H1 (cell line): ENCODE data around the gene PPP1R13B. TPM values are rescaled to one million over a fixed set of nuclear protein-coding genes. Genes with fewer than 3 reads are reported as not detected.
A peak's percentile ranks its signal among the peaks of the same experiment; 100 is the strongest.

Experiments
- CTCF ChIA-PET: fragments of 300-600 bp; sonication (Branson Sonifier 250); formaldehyde crosslinking; loops from one replicate; lab custom pipeline; 2021; ENCODE audit not compliant: partially characterized antibody; lab: Charles Lee
- POLR2A ChIA-PET: fragments of 300-600 bp; sonication (Branson Sonifier 250); formaldehyde crosslinking; loops from one replicate; lab custom pipeline; 2021; ENCODE audit warnings: inconsistent platforms; ENCODE audit not compliant: partially characterized antibody; lab: Charles Lee
- DNase-seq, 2 experiments: peaks; one replicate each; pipeline versions ENCODE4 v3.0.0 to v3.0.0-alpha.2; 2010 to 2022; ENCODE audit warnings: low spot score in 2 of 2, low read depth in 1 of 2, mixed read lengths in 1 of 2
- FAIRE-seq: peaks from 2 replicates; lab custom pipeline; 2011; peaks lifted over from hg19 to GRCh38; lab: Jason Lieb, UNC
- H2AFZ ChIP-seq: 2 replicates; pipeline ENCODE4 v1.8.1; 2012; ENCODE audit warnings: low read length, inconsistent platforms
- H2AK5ac ChIP-seq: 2 replicates; pipeline ENCODE4 v1.6.1; 2013; ENCODE audit warnings: low read depth, low read length
- H2BK120ac ChIP-seq: replicated peaks from 2 replicates; pipeline ENCODE3; 2013; ENCODE audit warnings: low read depth, low read length, inconsistent platforms
- H2BK12ac ChIP-seq: 2 replicates; pipeline ENCODE4 v1.6.1; 2013; ENCODE audit warnings: low read depth, low read length
- H2BK15ac ChIP-seq: 2 replicates; pipeline ENCODE4 v1.6.1; 2013; ENCODE audit warnings: low read length
- H2BK20ac ChIP-seq: 2 replicates; pipeline ENCODE4 v1.6.1; 2013; ENCODE audit warnings: low read length
- H2BK5ac ChIP-seq: 2 replicates; pipeline ENCODE4 v1.6.1; 2013; ENCODE audit warnings: low read depth, low read length
- H3K14ac ChIP-seq: 2 replicates; pipeline ENCODE4 v1.6.1; 2013; ENCODE audit warnings: inconsistent platforms; ENCODE audit not compliant: insufficient read length
- H3K18ac ChIP-seq: 2 replicates; pipeline ENCODE4 v1.6.1; 2013; ENCODE audit warnings: low read length; ENCODE audit errors: extremely low read depth
- H3K23ac ChIP-seq: 2 replicates; pipeline ENCODE4 v1.6.1; 2013; ENCODE audit warnings: inconsistent platforms; ENCODE audit not compliant: insufficient read length
- H3K23me2 ChIP-seq: 2 replicates; pipeline ENCODE4 v1.6.1; 2013; ENCODE audit warnings: low read depth, low read length
- H3K27ac ChIP-seq: 2 replicates; pipeline ENCODE4 v1.6.1; 2011; ENCODE audit warnings: low read depth, low read length, inconsistent platforms
- H3K27me3 ChIP-seq, 4 experiments: replicated peaks in 1 of 4; 1 replicate in 1 of 4; 2 replicates in 3 of 4; pipeline versions ENCODE4 v1.6.1 to v1.8.1; 2011 to 2013; ENCODE audit warnings: low read length in 3 of 4, mild to moderate bottlenecking in 3 of 4, inconsistent platforms in 2 of 4, mixed read lengths in 2 of 4, moderate library complexity in 1 of 4; ENCODE audit not compliant: control insufficient read depth in 3 of 4, insufficient read depth in 3 of 4; ENCODE audit errors: extremely low read depth in 1 of 4
- H3K36me3 ChIP-seq, 4 experiments: 2 replicates each; pipeline versions ENCODE4 v1.6.1 to v1.8.1; 2011 to 2013; ENCODE audit warnings: mild to moderate bottlenecking in 4 of 4, low read length in 3 of 4, moderate library complexity in 2 of 4, control low read depth in 1 of 4, inconsistent platforms in 1 of 4; ENCODE audit not compliant: insufficient read depth in 4 of 4, control insufficient read depth in 2 of 4
- H3K4ac ChIP-seq: replicated peaks from 2 replicates; pipeline ENCODE3; 2013; ENCODE audit warnings: low read length, low read depth, mixed read lengths, inconsistent platforms; ENCODE audit not compliant: insufficient read length
- H3K4me1 ChIP-seq, 4 experiments: replicated peaks in 1 of 4; 1 replicate in 1 of 4; 2 replicates in 3 of 4; pipeline versions ENCODE4 v1.6.1 to v1.8.1; 2011 to 2013; ENCODE audit warnings: low read length in 3 of 4, inconsistent platforms in 2 of 4, mixed read lengths in 1 of 4; ENCODE audit not compliant: insufficient read depth in 4 of 4, control insufficient read depth in 3 of 4
- H3K4me2 ChIP-seq, 2 experiments: 2 replicates each; pipeline versions ENCODE4 v1.6.1 to v1.8.1; 2011 to 2013; ENCODE audit warnings: low read depth in 2 of 2, low read length in 2 of 2, control low read depth in 1 of 2, inconsistent platforms in 1 of 2, mild to moderate bottlenecking in 1 of 2; ENCODE audit not compliant: insufficient read depth in 1 of 2
- H3K4me3 ChIP-seq, 4 experiments: fragments of 200-600, 300-600 bp in 1 of 4; sonication (generic), shearing (Covaris generic), sonication (Bioruptor Twin) in 1 of 4; 2 replicates each; pipeline versions ENCODE4 v1.5.1 to v1.8.1; 2011 to 2016; ENCODE audit warnings: low read length in 4 of 4, low read depth in 3 of 4, control low read depth in 2 of 4, inconsistent platforms in 2 of 4, mild to moderate bottlenecking in 2 of 4, mixed read lengths in 1 of 4, moderate library complexity in 1 of 4; ENCODE audit not compliant: insufficient read depth in 2 of 4; ENCODE audit errors: extremely low read depth in 1 of 4
- H3K56ac ChIP-seq: replicated peaks from 2 replicates; pipeline ENCODE3; 2013; ENCODE audit warnings: low read depth, mild to moderate bottlenecking, mixed read lengths, low read length, inconsistent platforms; ENCODE audit not compliant: insufficient read length
- H3K79me1 ChIP-seq: 2 replicates; pipeline ENCODE4 v1.6.1; 2013; ENCODE audit warnings: low read depth, low read length, control low read depth
- H3K79me2 ChIP-seq, 2 experiments: 2 replicates each; pipeline versions ENCODE4 v1.6.1 to v1.8.1; 2012 to 2013; ENCODE audit warnings: low read length in 2 of 2, mild to moderate bottlenecking in 2 of 2, inconsistent platforms in 1 of 2; ENCODE audit not compliant: insufficient read depth in 2 of 2, control insufficient read depth in 1 of 2
- H3K9ac ChIP-seq, 4 experiments: replicated peaks in 1 of 4; 1 replicate in 1 of 4; 2 replicates in 3 of 4; pipeline versions ENCODE4 v1.6.1 to v1.8.1; 2011 to 2013; ENCODE audit warnings: low read depth in 3 of 4, low read length in 3 of 4, control low read depth in 2 of 4, mild to moderate bottlenecking in 2 of 4, moderate library complexity in 2 of 4, inconsistent platforms in 1 of 4; ENCODE audit errors: extremely low read depth in 1 of 4
- H3K9me3 ChIP-seq, 2 experiments: 2 replicates each; pipeline versions ENCODE4 v1.6.1 to v1.8.1; 2012 to 2013; ENCODE audit warnings: mild to moderate bottlenecking in 2 of 2, moderate library complexity in 2 of 2, control low read depth in 1 of 2, inconsistent platforms in 1 of 2, low read depth in 1 of 2, low read length in 1 of 2, mixed read lengths in 1 of 2; ENCODE audit not compliant: insufficient read depth in 2 of 2
- H4K20me1 ChIP-seq, 2 experiments: replicated peaks in 1 of 2; 2 replicates each; pipeline versions ENCODE3 to v1.8.1; 2011 to 2013; ENCODE audit warnings: inconsistent platforms in 2 of 2, low read length in 2 of 2, mild to moderate bottlenecking in 1 of 2; ENCODE audit not compliant: insufficient read depth in 2 of 2, control insufficient read depth in 1 of 2
- H4K5ac ChIP-seq: 2 replicates; pipeline ENCODE4 v1.6.1; 2013; ENCODE audit warnings: low read length, low read depth, mixed read lengths, inconsistent platforms; ENCODE audit not compliant: insufficient read length
- H4K8ac ChIP-seq: 2 replicates; pipeline ENCODE4 v1.8.0; 2013; ENCODE audit warnings: mild to moderate bottlenecking, moderate library complexity, low read length, inconsistent platforms; ENCODE audit not compliant: insufficient read depth; ENCODE audit errors: extremely low read depth
- H4K91ac ChIP-seq: replicated peaks from 2 replicates; pipeline ENCODE3; 2013; ENCODE audit warnings: low read length, mixed read lengths, inconsistent platforms; ENCODE audit not compliant: insufficient read length
- WGBS, 2 experiments: shearing (Covaris generic) in 1 of 2; methylation state at CpG; one replicate each; pipeline versions ENCODE4 v1.1.6 to v1.1.7; 2013 to 2015; ENCODE audit warnings: low lambda C conversion rate in 2 of 2, mixed read lengths in 2 of 2, inconsistent platforms in 1 of 2, low coverage in 1 of 2, missing lambda C conversion rate in 1 of 2; ENCODE audit not compliant: insufficient replicate concordance in 2 of 2, insufficient coverage in 1 of 2, insufficient read length in 1 of 2; ENCODE audit errors: extremely low coverage in 1 of 2, missing lambda C conversion rate in 1 of 2; 5-methylcytosine and 5-hydroxymethylcytosine counted together
- polyA plus RNA-seq, 7 experiments: library from polyadenylated mRNA; depleted of rRNA in 3 of 7; stranded (reverse) in 5 of 7; unstranded in 2 of 7; fragments of >200 nt in 5 of 7; fragments of 200-250 nt in 2 of 7; gene quantifications; 1 replicate in 5 of 7; 2 replicates in 1 of 7; 4 replicates in 1 of 7; pipeline versions ENCODE4 v1.2.1 to v1.2.3, GENCODE V29; 2011 to 2013; ENCODE audit warnings: missing spikeins in 2 of 7, mixed read lengths in 2 of 7
- total RNA-seq: library from RNA; stranded (reverse); fragmentation: NEBNext Ultra II Directional; extraction: Animal tissue kit (Norgen Biotek cat#: 25700); gene quantifications from 2 replicates; pipeline ENCODE4 v1.2.1, GENCODE V29; 2021

The PPP1R13B gene
- total and polyA plus RNA-seq, 2 of the 8 experiments (the other 6 are each of a cell fraction or from before 2014, with no cell fraction given) = 2.6 to 8.9 TPM

DNA sequence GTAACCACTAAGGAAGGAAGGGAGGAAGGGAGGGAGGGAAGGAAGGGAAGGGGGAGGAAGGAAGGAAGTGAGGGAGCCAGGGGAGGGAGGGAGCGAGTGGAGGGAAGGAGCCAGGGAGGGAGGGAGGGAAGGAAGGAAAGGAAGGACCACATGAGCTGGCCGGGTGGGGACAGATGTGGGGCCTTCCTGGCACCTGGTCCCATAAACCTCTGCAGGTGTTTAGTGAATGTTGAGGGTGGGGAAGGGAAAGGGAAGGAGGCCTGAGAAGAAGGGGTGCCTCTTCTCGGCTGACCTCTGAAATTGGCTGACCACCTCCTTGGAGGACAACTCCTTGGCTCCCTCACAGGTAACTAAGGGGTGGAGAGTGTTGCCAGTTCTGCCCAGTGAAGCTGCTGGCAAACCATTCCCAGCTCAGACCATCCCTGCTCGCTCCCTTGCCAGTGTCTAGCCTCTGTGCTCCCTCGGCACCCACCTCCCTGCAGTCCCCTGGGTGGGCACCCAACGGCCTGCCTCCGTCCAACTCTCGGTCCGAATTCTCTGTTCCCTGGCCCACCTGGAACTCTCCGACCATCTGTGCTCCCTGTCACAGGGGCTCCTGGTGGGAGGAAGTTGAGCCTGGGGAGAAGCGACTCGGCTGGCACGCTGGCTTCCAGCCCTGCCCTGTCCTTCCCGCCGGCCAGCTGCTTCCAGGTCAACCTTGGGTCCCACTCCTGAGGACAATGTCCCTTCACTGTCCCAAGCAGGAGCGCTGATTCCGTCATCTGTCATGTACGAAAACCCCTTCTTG lies 12.2 kb upstream of the PPP1R13B start:
- H4K5ac ChIP-seq = no peak overlapping the region
- H3K9ac ChIP-seq = no peak overlapping the region
- no peak overlapping the region for H2BK120ac ChIP-seq
- H2BK5ac ChIP-seq = no peak overlapping the region
- H3K27ac ChIP-seq = no peak overlapping the region
- no peak for DNase-seq
- no peak overlapping the region; the same call in 1 of the 2 replicates for H3K18ac ChIP-seq
- no peak overlapping the region for H3K4ac ChIP-seq
- no peak overlapping the region for H4K91ac ChIP-seq
- H2BK20ac ChIP-seq = 0 out of 2 replicates have a peak overlapping the region, but pooled peaks have one; percentile 48
- H2BK12ac ChIP-seq = peak overlapping the region; percentile 85; the same call in 1 of the 2 replicates
- CTCF ChIA-PET = interaction anchor here (1.1 to 1.4 kb wide), 3 partner anchors 13 to 51 kb away, joined by 3 to 5 read pairs (median 3); no protein-coding TSS in a partner anchor
- H3K4me3 ChIP-seq = no peak overlapping the region
- H4K20me1 ChIP-seq = no peaks in the 10 kb centered on the region
- H3K23ac ChIP-seq = no peak overlapping the region
- no peaks in the 10 kb centered on the region for H3K36me3 ChIP-seq
- peak overlapping the region; percentile 72 for H2BK15ac ChIP-seq
- H3K4me1 ChIP-seq = peaks cover 0 to 25% (median 21%) of the 10 kb centered on the region in 4 experiments; a peak in 6 of 7 replicates
- H3K9me3 ChIP-seq = no peaks in the 10 kb centered on the region
- H4K8ac ChIP-seq = no peak overlapping the region
- no peak for FAIRE-seq
- H3K79me1 ChIP-seq = no peaks in the 10 kb centered on the region; the same call in 1 of the 2 replicates
- no peak overlapping the region for H3K4me2 ChIP-seq
- WGBS, 2 experiments = 87% methylated on average over 15 of the region's 18 CpGs; no CpG with 5 or more reads in 1 of the 2 experiments
- POLR2A ChIA-PET = interaction anchor here (0.6 to 1.6 kb wide), 2 partner anchors 11 to 1486 kb away, joined by 4 read pairs; no protein-coding TSS in a partner anchor
- no peak overlapping the region for H2AK5ac ChIP-seq
- H2AFZ ChIP-seq = no peak overlapping the region
- H3K23me2 ChIP-seq = no peaks in the 10 kb centered on the region
- no peaks in the 10 kb centered on the region for H3K27me3 ChIP-seq
- no peak overlapping the region for H3K14ac ChIP-seq
- no peaks in the 10 kb centered on the region for H3K79me2 ChIP-seq
- H3K56ac ChIP-seq = no peak overlapping the region
